ENCODE data around the gene CCDC116. TPM values are rescaled to one million over a fixed set of nuclear protein-coding genes. Genes with fewer than 3 reads are reported as not detected.
"Not testable (repeated sequence)": the region's sequence is repeated elsewhere in the genome, so short reads cannot be mapped to it uniquely, and the experiment has no call there.

CCDC116 gene
- total RNA-seq, 1 experiment from 2014 or later: 0.29 TPM

- peak; percentile 95 for DNase-seq (ENCODE audit: low read depth)
Measured at GRCh38 chr22:21629255-21630149, 3.1 kb upstream of the CCDC116 start, which contains the start of gene YDJC. TSS of gene YDJC (minus strand) at chr22:21630022. CDS start at chr22:21630014, 8 bp downstream.

- no peak for DNase-seq (ENCODE audit: low read depth)
Measured at GRCh38 chr22:21631025-21631424, 1.5 kb upstream of the CCDC116 start.

- DNase-seq (ENCODE audit: low read depth): no peak
Measured at GRCh38 chr22:21632931-21633330, 371 bp downstream of the CCDC116 start.

GRCh38 chr22:21633481-21633880, 921 bp downstream of the CCDC116 start:
- no peak for DNase-seq (ENCODE audit: low read depth)

GRCh38 chr22:21634081-21634480, 1.5 kb downstream of the CCDC116 start:
- DNase-seq (ENCODE audit: low read depth): no peak

GRCh38 chr22:21634844-21635243, 2.3 kb downstream of the CCDC116 start:
- DNase-seq (ENCODE audit: low read depth): no peak

- DNase-seq (ENCODE audit: low read depth): no peak
Measured at GRCh38 chr22:21635771-21636510, 3.4 kb downstream of the CCDC116 start.

- DNase-seq (ENCODE audit: low read depth): no peak
Measured at GRCh38 chr22:21636629-21637218, 4.2 kb downstream of the CCDC116 start.

GRCh38 chr22:21637450-21637849, 4.9 kb downstream of the CCDC116 start:
- not testable (repeated sequence) for DNase-seq (ENCODE audit: low read depth)

- no peak for DNase-seq (ENCODE audit: low read depth)
Measured at GRCh38 chr22:21639359-21639758, 6.8 kb downstream of the CCDC116 start.

- no peak for DNase-seq (ENCODE audit: low read depth)
Measured at GRCh38 chr22:21640810-21641209, 8.2 kb downstream of the CCDC116 start.

GRCh38 chr22:21641417-21641788, 8.8 kb downstream of the CCDC116 start:
- DNase-seq (ENCODE audit: low read depth): peak; percentile 60

GRCh38 chr22:21641789-21642583, 9.4 kb downstream of the CCDC116 start, which contains the start of gene SDF2L1:
TSS of gene SDF2L1 (plus strand) at chr22:21642302. CDS start at chr22:21642337, 35 bp downstream.
- peak; percentile 99 for DNase-seq (ENCODE audit: low read depth)

GRCh38 chr22:21642584-21643448, 10.3 kb downstream of the CCDC116 start:
- peak; percentile 65 for DNase-seq (ENCODE audit: low read depth)

GRCh38 chr22:21643533-21644357, 11.2 kb downstream of the CCDC116 start:
- no peak for DNase-seq (ENCODE audit: low read depth)

GRCh38 chr22:21645513-21645912, 13.0 kb downstream of the CCDC116 start:
- DNase-seq (ENCODE audit: low read depth): not testable (repeated sequence)

- peak; percentile 73 for DNase-seq (ENCODE audit: low read depth)
Measured at GRCh38 chr22:21646608-21647590, 14.3 kb downstream of the CCDC116 start.

GRCh38 chr22:21650280-21650679, 17.7 kb downstream of the CCDC116 start:
- no peak for DNase-seq (ENCODE audit: low read depth)

Data from Daoy (cell line).